HepG2 (cell line): ENCODE data around the gene GJB1. TPM values are rescaled to one million over a fixed set of nuclear protein-coding genes. Genes with fewer than 3 reads are reported as not detected.

ENCODE experiments used
- ARNT ChIP-seq: fragments of 450-650 bp; IDR thresholded peaks from 2 replicates; pipeline ENCODE4 v1.6.1; 2017
- GRHL1 ChIP-seq: sonication (generic); formaldehyde crosslinking; conservative IDR thresholded peaks from 2 replicates; pipeline ENCODE4 v1.8.0; 2022; ENCODE audit warnings: missing genetic modification reagents
- MIXL1 ChIP-seq: IDR thresholded peaks from 2 replicates; pipeline ENCODE4 v1.6.1; 2016
- NFKBIZ ChIP-seq: IDR thresholded peaks from 2 replicates; pipeline ENCODE4 v1.6.1; 2018; ENCODE audit warnings: missing genetic modification reagents, missing compliant biosample characterization
- NR2F6 ChIP-seq, 2 experiments: IDR thresholded peaks; 2 replicates each; pipeline ENCODE4 v1.6.1; 2016; ENCODE audit warnings: antibody characterized with exemption in 1 of 2, mild to moderate bottlenecking in 1 of 2
- SNAPC5 ChIP-seq: sonication (generic); formaldehyde crosslinking; IDR thresholded peaks from 2 replicates; pipeline ENCODE4 v1.8.1; 2023; ENCODE audit warnings: mild to moderate bottlenecking, missing genetic modification reagents, borderline replicate concordance
- SP140L ChIP-seq: sonication (generic); formaldehyde crosslinking; IDR thresholded peaks from 2 replicates; pipeline ENCODE4 v1.4.0; 2020; ENCODE audit warnings: missing genetic modification reagents, borderline replicate concordance
- ZBTB40 ChIP-seq, 2 experiments: fragments of 450-650 bp in 1 of 2; sonication (generic) in 1 of 2; formaldehyde crosslinking in 1 of 2; IDR thresholded peaks; 2 replicates each; pipeline versions ENCODE4 v1.6.1 to v1.8.0; 2016 to 2022; ENCODE audit warnings: antibody characterized with exemption in 1 of 2, mild to moderate bottlenecking in 1 of 2, missing genetic modification reagents in 1 of 2
- ZFP82 ChIP-seq: sonication (generic); formaldehyde crosslinking; IDR thresholded peaks from 2 replicates; pipeline ENCODE4 v1.5.1; 2020; ENCODE audit warnings: mild to moderate bottlenecking, missing genetic modification reagents, borderline replicate concordance
- ZNF136 ChIP-seq: sonication (generic); formaldehyde crosslinking; IDR thresholded peaks from 2 replicates; pipeline ENCODE4 v1.8.1; 2022; ENCODE audit warnings: low read depth, mild to moderate bottlenecking, moderate library complexity, missing genetic modification reagents
- ZNF280D ChIP-seq: sonication (generic); formaldehyde crosslinking; IDR thresholded peaks from 2 replicates; pipeline ENCODE4 v1.5.1; 2020; ENCODE audit warnings: mild to moderate bottlenecking, missing genetic modification reagents
- ZNF839 ChIP-seq: sonication (generic); formaldehyde crosslinking; IDR thresholded peaks from 2 replicates; pipeline ENCODE4 v1.4.0; 2020; ENCODE audit warnings: missing genetic modification reagents, mild to moderate bottlenecking, borderline replicate concordance
- ZZZ3 ChIP-seq: sonication (generic); formaldehyde crosslinking; IDR thresholded peaks from 2 replicates; pipeline ENCODE4 v1.4.0; 2020; ENCODE audit warnings: missing genetic modification reagents, mild to moderate bottlenecking, borderline replicate concordance
- polyA plus RNA-seq, 8 experiments: library from polyadenylated mRNA; depleted of rRNA in 3 of 8; stranded (reverse) in 7 of 8; unstranded in 1 of 8; fragments of >200 nt; fragmentation: Illumina TruSeq in 4 of 8; extraction: Trizol in 4 of 8; gene quantifications; 2 replicates each; pipeline versions ENCODE4 v1.2.1 to v1.2.3, GENCODE V29; 2011 to 2016; ENCODE audit warnings: low read depth in 4 of 8, missing spikeins in 1 of 8, mixed read lengths in 1 of 8; ENCODE audit not compliant: insufficient read depth in 1 of 8
- total RNA-seq, 5 experiments: library from RNA; depleted of rRNA; stranded (reverse); fragments of >200 nt; fragmentation: Illumina TruSeq; extraction: Trizol; gene quantifications; 2 replicates each; pipeline ENCODE4 v1.2.3, GENCODE V29; 2016; ENCODE audit warnings: low read depth in 1 of 5

Gene GJB1
- total and polyA plus RNA-seq, 2 of the 13 experiments (the other 11 are each of a cell fraction or from before 2014, with no cell fraction given) = 111 to 161 TPM

GRCh38 chrX:71216485-71216884, 6.5 kb upstream of the GJB1 start (continued):
- TF ChIP-seq ZNF280D (CRISPR knock-in tag) (no peak), ZNF839 (CRISPR knock-in tag) (no peak), NFKBIZ (no peak), SP140L (CRISPR knock-in tag) (no peak), SNAPC5 (CRISPR knock-in tag) (no peak), ZBTB40 (IDR thresholded peaks at IDR 0.05) (no peak), ZBTB40 (CRISPR knock-in tag; IDR thresholded peaks at IDR 0.05) (no peak), ZZZ3 (CRISPR knock-in tag) (no peak), ARNT (no peak), ZNF136 (no peak), NR2F6 (IDR thresholded peaks at IDR 0.05) (no peak), NR2F6 (CRISPR knock-in tag; IDR thresholded peaks at IDR 0.05) (no peak), ZFP82 (CRISPR knock-in tag) (no peak), GRHL1 (CRISPR knock-in tag) (no peak), MIXL1 (CRISPR knock-in tag) (no peak)
